ENCODE results near the gene PLIN4. TPM values are rescaled to one million over a fixed set of nuclear protein-coding genes. Genes with fewer than 3 reads are reported as not detected.

The PLIN4 gene
- total RNA-seq, 4 donors from 2014 or later = 519 to 1,574 (median 929) TPM

DNA sequence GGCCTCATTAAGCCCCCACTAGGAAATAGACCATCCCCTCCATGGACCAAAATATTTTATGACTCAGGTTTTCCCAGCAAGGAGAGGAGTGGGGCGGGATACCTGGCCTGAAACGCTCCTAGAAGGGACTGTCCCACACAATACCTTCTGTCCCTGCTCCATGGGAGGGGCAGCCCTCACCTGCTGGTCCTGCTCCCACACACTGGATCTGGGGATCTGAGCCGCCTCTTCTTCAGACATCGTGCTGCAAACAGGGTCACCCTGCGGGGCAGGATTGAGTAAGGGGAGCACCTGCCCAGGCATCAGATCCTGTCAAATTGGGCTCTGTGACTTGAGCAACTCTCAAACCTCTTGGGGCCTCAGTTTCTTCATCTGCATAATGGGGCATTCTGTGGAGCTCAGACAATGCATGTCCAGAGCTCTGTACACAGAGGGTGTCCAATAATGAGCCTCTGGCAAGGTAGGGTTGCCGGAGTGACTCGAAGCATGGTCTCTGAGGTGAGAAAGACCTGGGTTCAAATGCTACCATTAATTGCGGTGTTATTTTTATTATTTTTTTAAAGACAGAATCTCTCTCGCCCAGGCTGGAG, 15.6 kb upstream of the PLIN4 start:
- no peak for TF ChIP-seq CTCF (IDR thresholded peaks at IDR 0.05; ENCODE audit: low read depth)

- no peak for TF ChIP-seq CTCF (IDR thresholded peaks at IDR 0.05; ENCODE audit: low read depth)
These were observed 15.0 kb upstream of the PLIN4 start for GRCh38 chr19:4533334-4533733.

DNA sequence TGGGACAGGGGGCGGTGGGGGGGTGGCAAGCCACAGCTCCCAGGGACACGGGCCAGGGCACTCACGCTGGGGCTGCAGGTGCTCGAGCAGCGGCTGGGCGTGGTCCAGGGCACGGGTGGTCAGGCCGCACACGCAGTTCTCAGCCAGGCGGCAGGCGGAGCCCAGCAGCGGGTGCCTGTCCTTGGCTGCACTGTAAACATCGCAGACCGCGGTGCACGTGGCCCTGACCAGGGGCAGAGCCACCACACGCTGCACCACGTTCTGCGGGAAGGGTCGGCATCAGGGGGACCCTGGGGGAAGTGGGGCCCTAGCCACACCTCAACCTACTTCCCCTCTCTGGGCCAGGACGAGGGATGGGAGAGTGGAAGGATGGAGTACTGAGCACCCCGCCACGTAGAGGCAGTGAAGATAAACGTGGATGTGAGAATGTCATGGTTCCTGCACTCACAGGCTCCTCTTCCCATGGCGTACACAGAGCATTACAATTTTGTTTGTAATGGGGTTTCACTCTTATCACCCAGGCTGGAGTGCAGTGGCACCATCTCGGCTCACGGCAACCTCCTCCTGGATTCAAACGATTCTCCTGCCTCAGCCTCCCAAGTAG, 13.4 kb upstream of the PLIN4 start:
- no peak for TF ChIP-seq CTCF (IDR thresholded peaks at IDR 0.05; ENCODE audit: low read depth)

DNA sequence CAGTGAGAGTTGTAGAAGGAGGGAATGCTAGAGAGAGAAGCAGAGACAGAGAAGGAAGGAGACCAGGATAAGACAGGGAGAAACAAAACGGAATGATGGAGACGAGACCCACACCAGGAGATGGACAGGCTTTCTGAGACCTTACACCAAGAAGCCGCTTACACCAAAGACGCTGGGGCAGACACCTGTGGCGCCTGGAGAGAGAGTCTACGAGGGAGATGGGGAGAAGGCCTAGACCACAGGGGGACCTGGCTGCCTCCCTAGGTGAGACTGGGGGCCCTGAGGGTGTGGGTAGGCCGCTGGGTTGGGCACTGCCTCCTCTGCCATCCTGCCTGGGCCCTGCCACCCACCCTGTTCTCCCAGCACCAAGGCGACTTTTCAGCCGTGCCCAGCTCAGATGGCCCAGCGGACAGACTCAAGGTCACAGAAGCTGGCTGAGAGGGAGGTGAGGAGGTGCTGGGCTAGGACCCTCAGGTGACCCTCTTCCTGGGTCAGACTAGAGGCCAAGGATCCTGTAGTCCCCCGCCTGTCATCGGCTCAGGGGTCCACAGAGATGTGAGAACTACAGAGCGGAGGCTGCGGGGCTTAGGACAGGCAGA, 11.7 kb upstream of the PLIN4 start:
- no peak for TF ChIP-seq CTCF (IDR thresholded peaks at IDR 0.05; ENCODE audit: low read depth)

DNA sequence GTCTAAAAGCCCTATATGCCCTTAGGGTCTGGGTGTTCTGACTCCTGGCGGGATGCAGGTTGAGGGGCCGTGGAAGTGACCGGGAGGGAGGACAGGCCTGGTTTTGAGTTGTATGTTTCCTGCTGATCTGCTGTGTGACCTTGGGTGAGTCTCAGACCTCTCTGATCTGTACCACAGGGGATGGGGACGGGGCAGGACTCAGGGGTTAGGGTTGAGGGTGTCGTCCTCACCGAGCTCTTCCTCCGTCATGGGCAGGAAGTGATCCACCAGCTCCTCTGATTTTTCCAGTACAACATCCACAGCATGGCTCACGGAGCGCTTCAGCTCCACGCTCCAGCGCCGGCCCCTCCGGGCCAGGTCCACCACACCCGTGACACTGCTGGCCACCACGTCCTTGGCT, 10.6 kb upstream of the PLIN4 start:
- no peak for TF ChIP-seq CTCF (IDR thresholded peaks at IDR 0.05; ENCODE audit: low read depth)

GRCh38 chr19:4525563-4526002, 7.3 kb upstream of the PLIN4 start:
- TF ChIP-seq CTCF (IDR thresholded peaks at IDR 0.05; ENCODE audit: low read depth) = no peak

DNA sequence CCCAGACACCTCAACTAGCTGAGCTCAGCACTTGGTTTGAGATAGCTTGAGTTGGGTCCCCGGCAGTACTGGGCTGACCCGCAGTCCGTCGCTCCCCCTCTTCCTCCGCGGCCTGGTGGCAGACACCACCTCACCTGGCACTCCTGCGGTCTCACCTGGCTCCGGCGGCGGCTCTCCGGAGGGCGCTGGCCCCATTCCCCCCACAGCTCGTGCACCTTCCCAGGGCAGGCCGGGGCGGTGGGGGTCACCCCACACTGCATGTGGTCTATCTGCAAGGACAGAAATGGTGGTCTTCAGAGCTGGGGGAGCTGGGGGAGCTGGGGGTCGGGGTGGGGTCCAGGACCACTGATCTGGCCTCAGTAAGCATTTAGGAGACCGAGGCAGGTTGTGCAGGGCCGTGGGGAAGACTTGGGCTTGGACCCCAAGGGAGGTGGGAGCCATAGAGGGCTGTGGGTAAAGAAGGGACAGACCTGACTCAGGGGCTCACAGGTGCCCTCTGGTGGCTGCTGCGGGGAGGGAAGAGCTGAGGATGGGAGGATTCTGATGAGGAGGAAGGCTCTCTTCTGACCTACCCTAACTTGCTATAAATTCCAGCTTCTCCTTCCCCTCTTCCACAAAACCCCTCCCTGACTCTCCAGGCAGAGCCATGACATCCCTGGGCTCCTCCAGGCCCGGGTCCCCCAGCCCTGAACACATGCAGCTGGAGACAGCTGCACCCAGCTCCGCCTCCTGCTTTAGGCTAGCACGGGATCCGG, 6.7 kb upstream of the PLIN4 start:
- no peak for TF ChIP-seq CTCF (IDR thresholded peaks at IDR 0.05; ENCODE audit: low read depth)
